ENCODE results near the gene PLSCR5.

Gene PLSCR5

GRCh38 chr3:146547235-146547835 is 57.8 kb downstream of the PLSCR5 start:
- DNase-seq (ENCODE audit: low read depth, low spot score) = no peak
- peak overlapping the region; percentile 83 for H3K27ac ChIP-seq

GRCh38 chr3:146546366-146546965 is 58.7 kb downstream of the PLSCR5 start:
- H3K27ac ChIP-seq = peak overlapping the region; percentile 83

GRCh38 chr3:146544929-146545528 is 60.1 kb downstream of the PLSCR5 start:
- DNase-seq (ENCODE audit: low read depth, low spot score) = no peak
- H3K27ac ChIP-seq = peak overlapping the region; percentile 83

More at GRCh38 chr3:146546366-146546965, 58.7 kb downstream of the PLSCR5 start:
- no peak for DNase-seq (ENCODE audit: low read depth, low spot score)

DNA sequence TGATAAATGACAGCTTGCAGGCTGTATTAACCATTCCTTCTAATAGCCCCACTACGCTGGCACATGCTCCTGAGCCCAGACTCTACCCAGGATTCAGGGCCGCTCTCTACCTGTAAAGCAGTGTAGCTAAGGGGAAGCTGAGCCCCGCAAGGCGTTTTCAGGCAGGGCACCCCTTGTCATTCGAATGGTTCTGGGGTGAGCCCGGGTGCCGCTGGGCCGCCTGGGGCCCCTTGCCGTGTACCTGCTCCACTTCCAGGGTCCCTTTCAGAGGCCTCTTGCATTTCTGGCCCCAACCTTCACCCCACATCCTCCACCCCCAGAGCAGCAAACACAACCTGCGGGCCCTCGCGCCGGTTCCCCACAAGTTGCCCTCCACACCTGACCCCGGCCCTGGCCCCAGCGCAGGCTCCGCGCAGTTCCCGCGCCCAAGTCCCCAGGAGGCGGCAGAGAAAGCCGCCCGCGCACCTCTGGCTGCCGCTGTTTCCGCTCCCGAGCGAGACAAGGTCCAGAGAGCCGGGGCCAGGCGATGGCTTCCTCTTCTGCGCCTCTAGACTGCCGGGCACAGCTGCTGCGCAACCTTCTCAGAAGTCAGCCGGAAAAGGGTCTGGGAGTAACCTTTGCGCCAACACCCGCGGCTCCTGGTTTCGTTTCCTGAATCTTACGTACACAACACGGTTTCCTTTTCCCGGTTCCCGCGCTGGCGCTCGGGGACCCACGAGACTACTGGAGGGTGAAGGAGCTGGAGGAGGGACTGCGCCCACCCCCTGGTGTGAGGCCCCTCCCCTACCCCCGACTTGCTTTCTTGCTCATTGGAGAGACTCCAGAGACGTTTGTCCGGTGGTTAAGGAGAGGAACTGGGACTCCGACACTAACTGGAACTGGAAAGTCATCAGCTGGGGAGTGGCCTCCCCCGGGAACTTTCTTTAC is 60.9 kb downstream of the PLSCR5 start, which contains the start of gene PLSCR1:
TSS of gene PLSCR1 (minus strand) at position 606 of the 927 bp plus-strand sequence. CDS start 8,055 bp downstream, outside the sequence.
- peak within 1 kb of the TSS; percentile 83 for H3K27ac ChIP-seq
- DNase-seq (ENCODE audit: low read depth, low spot score) = peak; percentile 92

- H3K27ac ChIP-seq = peak overlapping the region; percentile 83
- no peak for DNase-seq (ENCODE audit: low read depth, low spot score)
Measured at GRCh38 chr3:146543461-146544001, 61.6 kb downstream of the PLSCR5 start.

- DNase-seq (ENCODE audit: low read depth, low spot score) = no peak
- peak overlapping the region; percentile 83 for H3K27ac ChIP-seq
Measured at GRCh38 chr3:146542978-146543377, 62.2 kb downstream of the PLSCR5 start.

DNA sequence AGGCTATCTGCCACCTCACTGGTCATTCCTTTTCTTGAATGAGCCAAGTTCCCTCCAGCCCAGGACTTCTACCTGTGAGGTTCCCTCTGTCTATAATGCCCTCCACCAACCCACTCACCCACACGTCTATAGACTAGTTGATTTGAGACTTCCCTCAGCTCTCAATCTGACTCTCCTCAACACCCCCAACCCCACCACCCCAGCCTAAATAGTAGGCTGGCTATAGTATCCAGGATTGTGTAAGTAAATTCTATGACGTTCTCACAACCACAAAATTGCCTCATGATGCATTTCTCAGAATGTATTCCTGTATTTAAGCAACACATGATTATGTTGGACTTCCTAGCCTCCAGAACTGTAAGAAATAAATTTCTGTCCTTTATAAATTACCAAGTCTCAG is 63.0 kb downstream of the PLSCR5 start:
- DNase-seq (ENCODE audit: low read depth, low spot score) = no peak
- H3K27ac ChIP-seq = no peak overlapping the region

GRCh38 chr3:146540978-146541377 is 64.2 kb downstream of the PLSCR5 start:
- H3K27ac ChIP-seq = no peak overlapping the region
- DNase-seq (ENCODE audit: low read depth, low spot score) = no peak

DNA sequence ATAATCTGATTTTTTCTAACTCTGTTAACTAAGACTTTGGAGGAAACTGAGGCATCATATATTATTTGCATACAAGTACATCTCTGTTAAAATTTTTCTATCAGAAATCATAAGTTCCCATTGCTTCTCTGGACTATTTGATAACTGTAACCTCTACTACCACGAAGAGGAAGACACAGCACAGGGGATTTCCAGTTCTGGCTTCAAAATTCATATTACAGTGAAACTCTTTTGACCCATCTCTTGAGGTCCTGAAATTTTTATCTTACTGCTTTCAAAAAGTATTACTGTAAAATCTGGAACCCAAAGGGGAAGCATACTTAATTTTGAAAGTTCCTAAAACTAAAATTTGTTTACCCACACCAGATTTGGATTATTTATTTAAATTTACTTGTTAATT is 64.9 kb downstream of the PLSCR5 start:
- DNase-seq (ENCODE audit: low read depth, low spot score) = no peak
- H3K27ac ChIP-seq = no peak overlapping the region

- no peak for DNase-seq (ENCODE audit: low read depth, low spot score)
- H3K27ac ChIP-seq = no peak overlapping the region
Measured at GRCh38 chr3:146539315-146539714, 65.8 kb downstream of the PLSCR5 start.

- no peak for DNase-seq (ENCODE audit: low read depth, low spot score)
- H3K27ac ChIP-seq = no peak overlapping the region
Measured at GRCh38 chr3:146537603-146538002, 67.5 kb downstream of the PLSCR5 start.

- DNase-seq (ENCODE audit: low read depth, low spot score) = no peak
- no peak overlapping the region for H3K27ac ChIP-seq
Measured at GRCh38 chr3:146536681-146537080, 68.5 kb downstream of the PLSCR5 start.
